ENCODE measurements around the gene ATXN2.
A peak's percentile ranks its signal among the peaks of the same experiment; 100 is the strongest.
"Not testable (repeated sequence)": the region's sequence is repeated elsewhere in the genome, so short reads cannot be mapped to it uniquely, and the experiment has no call there.

Gene ATXN2

GRCh38 chr12:111408686-111409402 lies 190.3 kb downstream of the ATXN2 start:
- no peak for ATAC-seq (replicated peaks; ENCODE audit: extremely low read depth, poor library complexity, severe bottlenecking)
- DNase-seq (ENCODE audit: low spot score in 2 of 2) = no peak

GRCh38 chr12:111408116-111408440 lies 191.0 kb downstream of the ATXN2 start:
- peak overlapping the region; percentile 76 for H3K4me3 Mint-ChIP-seq
- no peaks in the 10 kb centered on the region for H3K9me3 Mint-ChIP-seq
- H3K4me1 Mint-ChIP-seq = peaks cover 80% of the 10 kb centered on the region
- peaks cover 15% of the 10 kb centered on the region for H3K36me3 Mint-ChIP-seq (ENCODE audit: insufficient read depth)
- DNase-seq (ENCODE audit: low spot score in 2 of 2) (no peak), ATAC-seq (replicated peaks; ENCODE audit: extremely low read depth, poor library complexity, severe bottlenecking) (no peak)
- peak overlapping the region; percentile 88 for H3K27ac Mint-ChIP-seq (ENCODE audit: low read depth)
- no peaks in the 10 kb centered on the region for H3K27me3 Mint-ChIP-seq

More at GRCh38 chr12:111408686-111409402, 190.3 kb downstream of the ATXN2 start:
- peaks cover 15% of the 10 kb centered on the region for H3K36me3 Mint-ChIP-seq (ENCODE audit: insufficient read depth)
- H3K4me3 Mint-ChIP-seq = peak overlapping the region; percentile 76
- no peaks in the 10 kb centered on the region for H3K27me3 Mint-ChIP-seq
- peaks cover 80% of the 10 kb centered on the region for H3K4me1 Mint-ChIP-seq
- peak overlapping the region; percentile 88 for H3K27ac Mint-ChIP-seq (ENCODE audit: low read depth)
- H3K9me3 Mint-ChIP-seq = no peaks in the 10 kb centered on the region

DNA sequence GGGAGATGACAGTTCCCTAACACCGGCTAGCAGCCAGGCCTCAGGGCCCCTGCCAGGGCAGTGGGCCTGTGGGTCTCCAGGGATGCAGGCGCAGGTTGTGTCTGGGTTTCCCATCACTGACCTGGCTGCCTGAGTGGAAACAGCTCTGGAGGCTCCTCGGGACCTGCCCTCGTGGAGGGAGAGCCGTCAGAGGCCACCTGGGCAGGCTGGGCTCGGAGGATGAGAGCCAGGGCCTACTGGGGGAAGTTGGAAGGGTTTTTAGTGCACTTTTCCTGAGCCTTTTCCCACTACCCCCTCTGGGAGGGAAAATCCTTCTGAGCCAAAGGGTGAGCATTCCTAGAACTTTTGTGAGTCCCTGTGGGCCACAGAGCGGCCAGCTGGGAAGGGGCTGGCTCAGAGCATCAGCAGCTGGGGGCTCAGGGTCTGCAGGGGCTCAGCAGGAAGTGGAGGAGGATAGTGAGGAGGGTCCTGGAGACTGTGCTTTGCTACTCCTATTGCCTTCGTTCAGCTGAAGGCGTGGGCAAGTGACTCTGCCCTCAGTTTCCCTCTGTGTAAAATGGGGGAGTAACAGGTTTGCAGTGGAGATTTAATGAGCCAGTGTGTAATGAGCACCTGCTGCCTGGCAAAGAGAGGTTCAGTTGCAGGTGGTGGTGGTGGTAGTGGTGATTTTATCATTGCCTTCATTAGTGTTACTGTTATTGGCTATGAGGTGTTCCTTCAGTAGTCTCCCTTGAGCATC lies 191.6 kb downstream of the ATXN2 start:
- ATAC-seq (replicated peaks; ENCODE audit: extremely low read depth, poor library complexity, severe bottlenecking) = no peak
- peak overlapping the region; percentile 88 for H3K27ac Mint-ChIP-seq (ENCODE audit: low read depth)
- no peaks in the 10 kb centered on the region for H3K9me3 Mint-ChIP-seq
- peaks cover 12% of the 10 kb centered on the region for H3K36me3 Mint-ChIP-seq (ENCODE audit: insufficient read depth)
- no peaks in the 10 kb centered on the region for H3K27me3 Mint-ChIP-seq
- H3K4me1 Mint-ChIP-seq = peaks cover 79% of the 10 kb centered on the region
- no peak for DNase-seq (ENCODE audit: low spot score in 2 of 2)
- H3K4me3 Mint-ChIP-seq = peak overlapping the region; percentile 76

DNA sequence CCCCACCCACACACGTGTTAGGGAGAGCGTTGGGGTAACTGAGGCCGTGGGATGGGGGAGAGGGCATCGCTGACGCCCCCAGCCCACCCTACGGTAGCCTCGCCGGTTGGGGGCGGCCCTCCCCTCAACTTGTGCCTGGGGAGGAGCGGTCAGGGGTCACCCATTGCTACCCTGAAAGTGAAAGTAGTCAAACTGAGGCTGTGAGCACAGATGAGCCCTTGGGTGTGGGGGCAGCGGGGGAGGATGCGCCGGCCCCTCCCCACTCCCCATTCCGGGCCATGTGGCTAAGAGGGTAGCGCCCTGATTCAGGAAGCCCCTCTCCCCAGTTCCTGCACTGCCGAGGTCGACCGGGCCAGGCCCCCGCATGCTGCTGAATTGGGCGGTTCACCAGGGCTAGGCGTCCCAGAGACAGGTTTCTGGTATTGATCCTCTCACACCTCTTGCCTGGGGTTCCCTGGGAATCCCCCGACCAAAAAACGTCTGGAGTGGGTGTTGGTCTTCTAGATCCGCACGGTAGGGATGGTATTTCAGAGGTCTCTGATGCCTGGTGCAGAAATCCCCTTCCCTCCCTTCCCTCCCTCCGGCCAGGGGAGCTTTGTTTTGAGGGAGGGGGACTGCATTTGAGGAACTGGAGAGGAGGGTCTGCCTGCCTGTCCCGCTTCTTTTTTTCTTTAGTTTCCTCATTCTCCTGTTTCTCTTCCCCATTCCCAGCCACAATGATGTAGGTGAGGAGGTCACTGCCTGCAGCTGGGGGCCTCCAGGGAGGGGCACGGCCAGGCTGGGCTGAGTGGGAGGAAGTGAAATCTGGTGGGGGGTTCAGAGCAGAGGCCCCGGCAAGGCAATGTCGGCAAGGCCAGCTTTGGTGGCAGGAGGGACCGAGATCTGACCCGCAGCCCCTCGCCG lies 192.4 kb downstream of the ATXN2 start:
- ATAC-seq (replicated peaks; ENCODE audit: extremely low read depth, poor library complexity, severe bottlenecking) (no peak), DNase-seq (ENCODE audit: low spot score in 2 of 2) (peak in 1 of 2 donors; percentile 24)
- Mint-ChIP-seq H3K36me3 (ENCODE audit: insufficient read depth) (peaks cover 10% of the 10 kb centered on the region), H3K9me3 (no peaks in the 10 kb centered on the region), H3K4me3 (peak overlapping the region; percentile 76), H3K27me3 (no peaks in the 10 kb centered on the region), H3K27ac (ENCODE audit: low read depth) (peak overlapping the region; percentile 88), H3K4me1 (peaks cover 71% of the 10 kb centered on the region)

DNA sequence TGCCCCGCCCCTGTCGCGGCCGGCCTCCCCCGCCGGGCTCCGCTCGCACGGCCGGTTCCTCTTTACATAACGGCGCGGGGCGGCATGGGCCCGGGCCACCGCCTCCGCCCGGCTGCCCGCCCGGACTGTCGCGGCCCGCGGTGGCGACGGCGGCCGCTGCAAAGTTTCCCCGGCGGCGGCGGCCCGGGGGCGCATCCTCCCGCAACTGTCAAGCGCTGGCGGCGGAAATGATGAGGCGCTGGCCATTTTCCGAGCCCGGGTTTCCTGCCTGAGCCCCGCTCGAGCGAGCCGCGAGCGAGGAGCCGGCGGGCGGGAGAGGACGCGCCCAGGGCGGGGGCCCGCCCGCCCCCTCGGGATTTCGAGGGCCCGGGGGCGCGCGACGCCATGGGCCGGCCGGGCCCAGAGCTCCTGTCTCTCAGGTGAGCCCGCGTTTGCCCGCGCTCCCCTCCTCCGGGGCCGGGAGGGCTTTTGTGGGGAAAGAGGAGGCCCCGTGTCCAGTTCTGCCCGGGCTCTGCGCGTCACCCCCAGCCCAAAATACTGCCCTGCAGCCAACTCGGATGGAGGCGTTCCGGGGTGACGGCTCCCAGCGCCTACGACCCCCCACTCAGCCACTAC lies 193.1 kb downstream of the ATXN2 start, which contains the start of gene SH2B3:
SH2B3 (plus strand) TSS at position 65 of the 615 bp plus-strand sequence. CDS start 12,223 bp downstream, outside the sequence.
- peak within 1 kb of the TSS; percentile 88 for H3K27ac Mint-ChIP-seq (ENCODE audit: low read depth)
- peak within 1 kb of the TSS; percentile 76 for H3K4me3 Mint-ChIP-seq
- H3K9me3 Mint-ChIP-seq = no peaks in the 10 kb centered on the region
- H3K4me1 Mint-ChIP-seq = peaks cover 66% of the 10 kb centered on the region
- peak; percentile 52 for ATAC-seq (replicated peaks; ENCODE audit: extremely low read depth, poor library complexity, severe bottlenecking)
- peak; percentile 74 to 78 for DNase-seq (ENCODE audit: low spot score in 2 of 2)
- H3K27me3 Mint-ChIP-seq = no peaks in the 10 kb centered on the region
- peaks cover 10% of the 10 kb centered on the region for H3K36me3 Mint-ChIP-seq (ENCODE audit: insufficient read depth)

- peak; percentile 68 for ATAC-seq (replicated peaks; ENCODE audit: extremely low read depth, poor library complexity, severe bottlenecking)
- no peaks in the 10 kb centered on the region for H3K27me3 Mint-ChIP-seq
- peak overlapping the region; percentile 76 for H3K4me3 Mint-ChIP-seq
- DNase-seq (ENCODE audit: low spot score in 2 of 2) = peak; percentile 97 to 98
- H3K36me3 Mint-ChIP-seq (ENCODE audit: insufficient read depth) = peaks cover 12% of the 10 kb centered on the region
- peak overlapping the region; percentile 54 for H3K27ac Mint-ChIP-seq (ENCODE audit: low read depth)
- peaks cover 61% of the 10 kb centered on the region for H3K4me1 Mint-ChIP-seq
- H3K9me3 Mint-ChIP-seq = no peaks in the 10 kb centered on the region
Measured at GRCh38 chr12:111405149-111405858, 193.8 kb downstream of the ATXN2 start.

DNA sequence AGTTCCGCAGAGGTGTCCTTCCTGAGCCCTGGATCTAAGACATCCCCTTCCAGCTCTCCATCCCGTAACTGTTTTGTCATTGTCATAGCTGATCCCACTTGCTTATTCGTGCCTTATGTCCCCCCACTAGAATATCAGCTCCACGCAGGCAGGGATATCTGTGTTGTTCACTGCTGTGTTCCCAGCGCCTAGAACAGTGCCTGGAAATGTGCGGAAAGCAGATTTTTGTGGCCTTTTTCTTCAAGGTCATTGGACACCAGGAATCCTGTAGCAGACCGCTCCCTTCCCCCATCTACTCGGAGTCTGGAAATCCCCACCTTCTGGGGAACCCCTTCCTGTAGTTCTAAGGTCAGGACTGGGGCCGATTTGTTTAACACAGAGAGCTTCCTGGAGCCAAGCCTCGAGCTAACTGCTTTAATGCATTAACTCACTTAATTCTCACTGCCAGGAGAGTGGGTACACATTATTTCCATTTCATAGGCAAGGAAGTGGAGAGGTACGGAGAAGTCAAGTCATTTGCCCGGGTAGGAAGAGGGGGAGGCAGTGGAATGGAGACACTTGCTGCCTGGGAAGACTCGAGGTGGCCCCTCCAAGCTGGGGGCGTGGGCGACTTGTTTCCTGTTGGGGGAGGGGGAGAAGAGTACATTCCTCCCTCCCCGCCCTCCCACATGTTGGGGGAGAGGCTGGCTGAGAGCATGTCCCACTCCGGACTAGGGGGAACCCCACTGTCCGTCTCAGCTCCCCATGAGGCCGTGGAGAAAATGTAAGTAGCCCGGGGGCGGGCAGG lies 194.6 kb downstream of the ATXN2 start:
- Mint-ChIP-seq H3K27ac (ENCODE audit: low read depth) (peak overlapping the region; percentile 54), H3K4me3 (peak overlapping the region; percentile 76), H3K36me3 (ENCODE audit: insufficient read depth) (peaks cover 12% of the 10 kb centered on the region), H3K27me3 (no peaks in the 10 kb centered on the region), H3K9me3 (no peaks in the 10 kb centered on the region), H3K4me1 (peaks cover 57% of the 10 kb centered on the region)
- no peak for ATAC-seq (replicated peaks; ENCODE audit: extremely low read depth, poor library complexity, severe bottlenecking)
- DNase-seq (ENCODE audit: low spot score in 2 of 2) = no peak

DNA sequence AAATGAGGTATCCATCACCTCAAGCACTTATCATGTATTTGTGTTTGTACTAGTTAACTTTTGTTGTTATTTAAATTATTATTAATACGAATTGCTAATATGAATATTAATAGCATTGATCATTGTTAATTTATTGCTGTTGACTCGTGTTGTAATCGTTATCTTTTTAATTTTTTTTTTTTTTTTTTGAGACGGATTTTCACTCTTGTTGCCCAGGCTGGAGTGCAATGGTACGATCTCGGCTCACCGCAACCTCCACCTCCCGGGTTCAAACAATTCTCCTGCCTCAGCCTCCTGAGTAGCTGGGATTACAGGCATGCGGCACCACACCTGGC lies 196.7 kb downstream of the ATXN2 start:
- H3K27me3 Mint-ChIP-seq; DNase-seq (ENCODE audit: low spot score in 2 of 2); H3K9me3 Mint-ChIP-seq; ATAC-seq (replicated peaks; ENCODE audit: extremely low read depth, poor library complexity, severe bottlenecking): not testable (repeated sequence)
- peak overlapping the region; percentile 93 for H3K27ac Mint-ChIP-seq (ENCODE audit: low read depth)
- H3K4me1 Mint-ChIP-seq = peaks cover 39% of the 10 kb centered on the region
- peak overlapping the region; percentile 76 for H3K4me3 Mint-ChIP-seq
- H3K36me3 Mint-ChIP-seq (ENCODE audit: insufficient read depth) = peaks cover 12% of the 10 kb centered on the region
